DMS 273 (cell line): ENCODE data around the gene NXPH3.

Experiments
- DNase-seq: peaks from one replicate; lab custom pipeline; 2025; ENCODE audit not compliant: unreplicated experiment; lab: John Stamatoyannopoulos, UW

NXPH3 gene

GRCh38 chr17:49618028-49618611 lies 42.4 kb downstream of the NXPH3 start:
- no peak for DNase-seq

- DNase-seq, result no peak
These were observed 45.7 kb downstream of the NXPH3 start for GRCh38 chr17:49621420-49621819.

- no peak for DNase-seq
These were observed 46.4 kb downstream of the NXPH3 start for GRCh38 chr17:49621946-49622529.

- peak; percentile 68 for DNase-seq
These were observed 49.2 kb downstream of the NXPH3 start for GRCh38 chr17:49624896-49625295.

GRCh38 chr17:49629447-49629846 lies 53.8 kb downstream of the NXPH3 start:
- no peak for DNase-seq

GRCh38 chr17:49630113-49630900 lies 54.6 kb downstream of the NXPH3 start:
- no peak for DNase-seq

- no peak for DNase-seq
These were observed 55.8 kb downstream of the NXPH3 start for GRCh38 chr17:49631496-49631895.
